ENCODE measurements around the gene IL17RD.

The IL17RD gene

GRCh38 chr3:57158813-57159738 is 6.1 kb downstream of the IL17RD start:
- no peak for DNase-seq

DNA sequence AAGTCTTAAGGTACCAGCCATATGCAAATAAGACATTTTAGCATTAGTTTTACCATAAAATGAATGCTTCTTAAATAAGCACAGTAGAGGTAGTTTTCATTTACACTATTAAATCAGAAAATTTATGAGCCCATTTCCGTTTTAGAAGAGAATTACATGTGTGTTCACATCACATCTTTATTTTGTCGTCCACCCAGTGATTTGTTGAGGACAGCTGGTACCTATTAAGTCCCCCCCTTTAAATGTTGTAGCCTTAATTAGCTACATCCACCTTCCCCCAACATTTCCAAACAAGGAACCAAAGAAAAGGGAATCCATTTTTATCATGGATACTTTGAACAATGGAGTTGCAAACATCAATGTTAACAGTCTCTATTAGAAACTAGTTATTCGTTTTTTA is 6.8 kb downstream of the IL17RD start:
- no peak for DNase-seq

DNA sequence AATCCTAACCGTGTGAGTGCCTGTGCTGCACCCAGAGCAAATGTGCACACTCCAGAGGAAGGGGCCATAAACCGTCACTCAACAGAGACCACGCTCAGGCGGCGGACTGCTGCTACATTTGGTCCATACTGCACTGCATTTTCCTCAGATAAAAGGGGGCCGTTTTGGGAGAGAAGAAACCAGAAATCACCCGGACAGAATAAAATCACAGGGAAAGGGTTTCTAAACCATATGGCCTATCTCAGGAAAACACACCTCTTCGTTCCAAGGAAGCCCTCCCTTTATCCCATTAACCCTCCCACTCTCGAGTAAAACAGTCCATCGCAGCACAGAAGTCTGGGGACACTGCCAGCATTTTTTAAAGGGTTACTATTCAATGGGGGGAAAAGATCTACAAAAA is 7.6 kb downstream of the IL17RD start:
- no peak for DNase-seq

DNA sequence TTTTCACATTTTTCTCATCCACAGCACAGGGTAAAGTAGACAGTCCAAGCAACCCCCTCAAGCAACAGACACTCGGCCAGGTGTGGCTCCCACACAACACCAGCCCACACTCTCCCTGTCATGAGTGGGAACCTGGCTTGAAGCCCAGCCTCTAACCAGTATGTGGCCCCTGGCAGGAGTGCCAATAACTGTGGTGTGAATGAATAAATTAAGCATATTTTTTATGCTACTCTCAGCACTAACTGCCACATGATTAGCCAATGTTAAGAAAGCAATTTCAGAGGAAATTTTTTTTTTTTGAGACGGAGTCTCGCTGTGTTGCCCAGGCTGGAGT is 9.9 kb downstream of the IL17RD start:
- no peak for DNase-seq

DNA sequence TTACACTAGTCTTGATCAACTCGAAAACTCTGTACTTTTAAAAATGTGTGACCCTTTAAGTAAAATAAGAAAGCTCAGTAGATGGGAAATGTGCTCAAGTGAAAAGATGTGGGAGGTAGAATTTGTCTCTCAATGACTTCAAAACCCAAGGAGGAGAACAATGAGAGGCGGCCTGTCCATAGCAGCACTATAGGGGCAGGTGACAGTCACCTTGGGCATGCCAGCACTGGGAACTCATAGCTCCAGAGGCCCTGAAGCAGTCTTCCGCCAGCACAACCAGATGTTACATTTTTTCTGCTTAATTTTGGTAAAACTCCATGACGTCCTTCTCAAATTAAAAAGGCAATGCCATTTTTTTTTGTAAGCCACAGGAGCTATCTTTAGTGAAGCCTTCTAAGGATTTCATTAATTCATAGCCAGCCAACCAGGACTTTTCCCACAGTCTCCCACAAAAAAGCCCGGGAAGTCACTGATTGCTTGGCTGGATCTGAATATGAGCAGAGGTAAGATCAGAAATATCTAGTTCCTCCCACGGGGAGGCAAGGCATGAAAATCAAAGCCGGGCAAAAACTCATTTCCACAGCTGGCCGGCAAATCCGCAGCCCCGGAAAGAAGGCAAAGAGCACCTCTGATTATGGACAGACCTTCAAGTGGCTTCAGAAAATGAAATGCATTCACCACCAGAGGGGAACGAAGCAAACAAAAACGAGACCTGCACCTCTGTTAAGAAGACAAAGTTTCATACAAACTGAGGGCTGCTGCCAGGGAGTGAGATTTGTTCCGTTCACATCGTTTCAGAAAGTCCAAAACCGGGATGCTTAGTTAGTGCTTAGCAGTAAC is 10.5 kb downstream of the IL17RD start:
- DNase-seq, result no peak

- DNase-seq, result no peak
Measured at GRCh38 chr3:57152151-57153143, 12.7 kb downstream of the IL17RD start.

DNA sequence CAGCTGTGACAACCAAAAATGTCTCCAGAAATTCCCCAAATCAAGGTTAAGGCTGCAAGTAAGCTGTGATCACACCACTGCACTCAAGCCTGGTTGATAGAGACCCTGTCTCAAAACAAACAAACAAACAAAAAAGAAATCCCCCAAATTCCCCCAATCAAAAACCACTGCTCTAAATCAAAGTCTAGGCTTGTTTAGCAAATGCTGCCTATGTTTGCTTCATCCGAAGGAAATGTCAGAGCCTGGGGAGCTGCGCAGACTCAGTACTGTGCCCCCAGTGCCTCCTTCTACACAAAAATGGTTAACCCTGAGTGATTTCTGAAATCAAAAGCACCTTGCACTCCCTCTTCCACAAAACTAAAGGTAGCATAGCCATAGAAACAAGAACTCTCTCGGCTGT is 13.4 kb downstream of the IL17RD start:
- no peak for DNase-seq

DNA sequence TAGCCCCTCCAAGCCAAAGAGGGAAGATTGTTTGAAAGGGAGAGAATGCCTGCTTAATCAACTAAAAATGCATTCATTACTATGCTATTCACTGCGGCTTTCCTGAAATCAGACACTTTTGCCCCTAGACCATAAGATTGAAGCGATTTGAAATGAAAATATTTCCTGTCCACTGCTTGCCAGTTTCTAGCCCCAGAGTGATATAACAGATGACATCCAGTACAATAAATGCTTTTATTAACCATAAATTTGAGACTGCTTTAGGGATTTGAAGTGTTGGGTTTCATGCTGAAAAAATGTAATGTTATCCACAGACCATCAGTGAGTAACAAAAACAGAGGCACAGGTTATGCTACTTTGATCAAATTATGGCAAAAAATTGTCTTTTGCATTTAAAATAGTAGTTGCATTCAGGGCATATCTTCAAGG is 14.1 kb downstream of the IL17RD start:
- no peak for DNase-seq

DNA sequence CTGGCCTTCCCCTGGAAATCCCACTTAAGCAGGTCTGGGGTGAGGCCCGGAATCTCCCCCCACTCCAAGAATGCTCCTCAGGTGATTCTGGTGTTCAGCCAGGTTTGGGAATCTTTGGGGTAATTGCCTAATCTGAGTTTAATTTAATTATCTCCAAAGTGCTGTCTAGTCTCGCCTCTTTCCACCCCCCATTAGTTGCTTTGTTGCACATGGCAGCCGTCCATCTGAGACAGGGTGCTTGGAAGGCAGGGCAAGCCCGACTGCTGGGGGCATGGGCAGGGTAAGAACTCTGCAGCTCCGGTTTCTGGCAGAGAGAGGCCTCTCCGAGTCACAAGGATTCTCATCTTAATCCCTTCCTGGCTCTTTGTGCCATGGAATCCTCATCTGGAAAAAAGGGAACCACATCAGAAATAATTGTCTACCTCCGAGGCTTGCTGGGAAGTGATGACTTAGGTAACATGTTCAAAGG is 15.0 kb downstream of the IL17RD start:
- DNase-seq, result no peak

DNA sequence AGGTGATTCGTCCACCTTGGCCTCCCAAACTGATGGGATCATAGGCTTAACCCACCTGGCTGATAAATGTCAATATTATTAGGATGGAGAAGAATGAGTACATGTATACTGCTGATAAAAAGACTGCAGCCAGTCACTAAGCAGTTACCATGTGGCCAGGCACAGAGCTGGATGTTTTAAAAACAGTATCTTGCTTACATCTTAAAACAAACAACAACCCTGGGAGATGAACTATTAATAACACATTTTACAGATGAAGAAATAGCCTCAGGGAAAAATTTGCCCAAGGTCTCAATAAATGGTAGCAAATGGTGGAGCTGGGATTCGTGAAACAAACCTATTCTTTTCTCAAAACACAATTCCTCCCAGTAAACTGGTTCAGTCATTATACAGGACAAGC is 18.1 kb downstream of the IL17RD start:
- no peak for DNase-seq

DNA sequence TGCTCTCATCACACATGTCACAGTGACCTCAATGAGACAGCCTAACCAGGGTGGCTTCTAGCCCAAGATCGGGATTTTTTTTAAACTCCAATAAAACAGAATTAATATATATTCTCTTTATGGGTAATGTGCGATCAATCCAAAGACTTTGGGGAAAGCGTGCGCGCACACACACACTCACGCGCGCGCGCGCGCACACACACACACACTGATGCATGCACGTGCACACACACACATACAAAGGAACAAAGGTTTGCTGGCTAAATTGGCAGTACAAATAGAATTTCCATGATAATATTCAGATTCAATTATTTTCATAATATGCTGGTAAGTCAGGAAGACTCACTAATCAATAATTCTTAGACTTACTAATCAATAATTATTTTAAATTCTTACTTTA is 19.3 kb downstream of the IL17RD start:
- no peak for DNase-seq

- no peak for DNase-seq
Measured at GRCh38 chr3:57144952-57145351, 20.2 kb downstream of the IL17RD start.

DNA sequence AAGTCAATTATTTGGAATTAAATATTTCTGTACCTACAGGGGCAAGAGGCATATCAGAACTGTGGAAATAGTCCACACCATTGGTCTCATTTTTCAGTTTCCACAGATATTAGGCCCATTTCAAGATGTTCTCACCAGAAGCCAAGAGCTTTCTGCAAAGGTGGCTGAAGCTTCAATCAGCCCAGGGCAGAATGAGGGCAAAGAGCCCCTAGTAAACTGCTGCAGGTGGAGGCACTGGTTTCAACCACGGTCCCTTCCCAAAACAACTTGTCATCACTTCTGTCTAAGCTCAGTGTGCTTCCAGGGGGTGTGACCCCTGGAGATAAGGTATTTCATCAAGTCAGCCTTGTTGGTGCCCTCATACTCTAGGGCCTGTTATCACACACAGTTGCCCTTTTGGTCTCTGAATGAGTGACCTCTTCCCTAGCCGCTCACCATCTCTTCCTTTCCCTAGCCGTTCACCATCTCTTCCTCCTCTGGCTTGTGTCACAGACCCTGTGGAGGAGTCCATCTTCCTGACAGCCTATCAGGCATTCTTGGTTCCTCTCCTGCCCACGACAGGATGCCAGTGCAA is 21.2 kb downstream of the IL17RD start:
- no peak for DNase-seq

GRCh38 chr3:57142411-57142723 is 22.8 kb downstream of the IL17RD start:
- no peak for DNase-seq

GRCh38 chr3:57141719-57142410 is 23.3 kb downstream of the IL17RD start:
- no peak for DNase-seq

- DNase-seq, result no peak
Measured at GRCh38 chr3:57140894-57141293, 24.3 kb downstream of the IL17RD start.

DNA sequence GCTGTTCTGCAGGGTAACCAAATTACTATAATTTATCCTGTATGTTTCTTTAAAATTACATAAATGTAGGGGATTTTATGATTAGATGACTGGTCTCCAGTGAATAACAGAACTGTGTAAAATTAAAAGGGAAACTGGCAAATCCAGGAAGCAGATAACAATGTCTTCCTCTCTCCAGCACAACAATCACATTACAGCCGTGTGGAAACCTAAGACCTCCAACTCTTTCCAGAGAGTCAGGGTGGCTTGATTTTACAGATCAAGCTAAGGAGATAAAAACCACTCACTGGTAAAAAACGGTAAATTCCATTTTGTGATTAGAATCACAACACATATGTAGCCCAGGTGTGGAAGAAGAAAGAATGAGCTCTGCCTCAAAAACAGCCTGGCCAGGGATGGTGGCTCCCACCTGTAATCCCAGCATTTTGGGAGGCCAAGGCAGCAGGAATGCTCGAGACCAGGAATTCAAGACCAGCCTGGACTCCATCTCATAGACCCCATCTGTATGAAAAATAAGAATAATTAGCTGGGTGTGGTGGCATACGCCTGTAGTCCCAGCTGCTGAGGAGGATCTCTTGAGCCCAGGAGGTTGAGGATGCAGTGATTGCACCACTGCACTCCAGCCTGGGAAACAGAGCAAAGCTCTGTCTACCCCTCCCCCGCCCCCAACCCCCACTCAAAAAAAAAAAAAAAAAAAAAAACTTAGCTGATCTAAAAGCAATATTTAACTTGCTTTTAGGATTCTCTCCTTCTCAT is 29.0 kb downstream of the IL17RD start:
- no peak for DNase-seq

DNA sequence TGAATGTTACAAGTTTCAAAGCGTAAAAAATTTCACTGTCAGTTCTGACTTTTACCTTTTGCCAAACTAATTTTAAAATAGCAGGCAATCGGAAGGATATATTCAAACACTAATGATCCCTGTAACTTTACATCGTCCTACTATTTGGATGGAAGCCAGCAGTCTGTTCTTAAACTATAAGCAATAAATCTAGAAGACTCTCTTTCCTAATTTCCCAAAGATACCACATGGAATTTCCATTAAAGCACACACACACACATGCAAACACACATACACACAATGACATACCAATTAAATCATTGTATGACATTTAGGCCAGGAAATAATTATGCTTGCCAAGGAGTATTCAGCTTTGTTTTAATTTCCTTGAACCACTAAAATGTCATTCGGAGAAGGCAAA is 32.0 kb downstream of the IL17RD start:
- no peak for DNase-seq

- DNase-seq, result no peak
Measured at GRCh38 chr3:57132674-57133073, 32.5 kb downstream of the IL17RD start.

GRCh38 chr3:57131210-57131588 is 34.0 kb downstream of the IL17RD start:
- no peak for DNase-seq

GRCh38 chr3:57130571-57131209 is 34.5 kb downstream of the IL17RD start:
- no peak for DNase-seq

Measured in activated CD4-positive, alpha-beta T cell treated with anti-CD3 and anti-CD28 coated beads, Interleukin-2, amount 50 U/mL, for 4 hours (primary cell).